GM15510 (cell line): ENCODE data around the gene GLS.

ENCODE experiments used
- POLR2A ChIP-seq: IDR thresholded peaks from 3 replicates; pipeline ENCODE4 v1.6.1; 2011; ENCODE audit warnings: borderline replicate concordance; ENCODE audit not compliant: insufficient read length; ENCODE audit errors: extremely low read depth

The GLS gene

DNA sequence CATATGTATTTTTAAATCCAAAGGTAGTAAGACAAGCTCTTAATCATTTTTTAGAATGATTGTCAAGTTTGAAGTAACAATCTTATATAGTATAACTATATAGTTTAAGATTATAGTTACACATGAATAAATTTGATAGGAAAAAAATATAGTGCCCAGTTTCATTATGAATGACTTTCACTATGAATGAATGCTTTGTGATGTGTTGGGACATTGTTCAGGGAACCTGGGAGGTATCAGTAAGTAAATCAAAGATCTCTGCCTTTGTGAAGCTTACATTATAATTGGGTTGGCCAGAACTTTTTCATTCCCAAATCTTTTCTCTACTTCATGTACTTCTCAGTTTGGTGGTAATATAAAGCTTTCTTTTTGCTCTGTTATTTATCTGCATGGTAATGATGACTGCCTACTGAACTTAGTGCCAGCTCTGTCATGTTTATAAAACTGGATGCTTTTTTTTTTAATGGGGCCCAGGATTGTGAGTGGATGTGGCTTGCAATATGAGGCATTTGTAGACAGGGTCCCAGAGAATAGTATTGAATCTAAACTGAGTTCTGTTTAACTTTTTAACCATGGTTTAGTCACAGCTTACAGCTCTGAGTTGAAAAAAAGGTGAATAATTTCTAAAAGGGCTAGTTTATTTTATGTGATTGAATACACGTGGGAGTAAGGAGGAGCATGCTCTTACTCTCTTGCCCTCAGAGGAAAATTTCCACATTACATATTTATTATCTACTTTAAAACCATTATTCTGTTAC, 23.3 kb downstream of the GLS start:
- no peak for TF ChIP-seq POLR2A

GRCh38 chr2:190904640-190905261, 24.1 kb downstream of the GLS start:
- no peak for TF ChIP-seq POLR2A

DNA sequence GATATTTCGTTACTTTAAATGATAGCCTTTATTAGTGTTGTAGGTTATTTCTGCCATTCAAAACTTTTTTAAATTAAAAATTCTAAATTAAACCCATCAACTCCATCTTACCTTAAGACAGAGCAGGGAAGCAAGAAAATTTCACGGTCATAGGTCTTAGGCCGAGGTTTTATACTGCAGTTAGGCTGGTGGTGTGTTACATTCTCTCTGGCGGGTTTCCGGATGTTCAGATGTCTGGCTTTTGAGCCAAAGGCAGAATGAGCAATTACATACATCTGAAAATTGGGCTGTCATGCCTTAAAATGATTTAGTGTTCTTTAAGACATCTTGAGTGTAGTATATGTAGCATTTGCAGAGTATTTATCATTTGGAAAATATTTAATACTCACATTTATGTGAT, 27.9 kb downstream of the GLS start:
- TF ChIP-seq POLR2A, result no peak

DNA sequence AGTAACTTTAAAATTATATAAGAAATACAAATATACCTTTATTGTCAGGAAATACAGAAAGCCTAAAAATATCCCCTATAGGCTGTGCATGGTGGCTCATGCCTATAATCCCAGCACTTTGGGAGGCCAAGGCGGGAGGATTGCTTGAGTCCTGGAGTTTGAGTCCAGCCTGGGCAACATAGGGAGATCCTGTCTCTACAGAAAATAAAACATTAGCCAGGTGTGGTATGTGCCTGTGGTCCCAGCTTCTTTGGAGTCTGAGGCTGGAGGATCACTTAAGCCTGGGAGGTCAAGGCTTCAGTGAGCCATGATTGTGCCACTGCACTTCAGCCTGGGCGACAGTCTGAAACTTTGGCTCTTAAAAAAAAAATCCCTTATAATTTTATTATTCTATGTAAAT, 29.1 kb downstream of the GLS start:
- TF ChIP-seq POLR2A, result no peak

- TF ChIP-seq POLR2A, result no peak
Observed at GRCh38 chr2:190910341-190911136, 29.9 kb downstream of the GLS start.

GRCh38 chr2:190911813-190912212, 31.2 kb downstream of the GLS start:
- no peak for TF ChIP-seq POLR2A

DNA sequence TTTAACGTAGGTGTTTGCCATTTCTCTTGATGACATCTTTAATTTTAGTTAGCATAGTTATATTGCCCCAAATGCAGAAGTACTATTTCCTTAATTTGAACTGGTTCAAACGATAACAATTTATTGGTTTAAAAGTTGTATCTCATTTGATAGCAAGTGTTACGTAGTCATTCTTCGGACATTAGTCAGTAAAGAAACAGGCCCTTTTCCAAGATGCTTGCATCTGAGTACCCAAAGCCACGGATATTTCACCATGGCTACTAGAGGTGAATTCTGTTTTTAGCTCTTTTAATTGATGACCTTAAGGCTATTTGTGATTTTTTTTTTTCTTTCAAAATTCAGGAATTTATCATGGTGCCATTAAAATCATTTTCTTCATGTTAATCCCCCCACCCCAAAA, 32.1 kb downstream of the GLS start:
- no peak for TF ChIP-seq POLR2A

DNA sequence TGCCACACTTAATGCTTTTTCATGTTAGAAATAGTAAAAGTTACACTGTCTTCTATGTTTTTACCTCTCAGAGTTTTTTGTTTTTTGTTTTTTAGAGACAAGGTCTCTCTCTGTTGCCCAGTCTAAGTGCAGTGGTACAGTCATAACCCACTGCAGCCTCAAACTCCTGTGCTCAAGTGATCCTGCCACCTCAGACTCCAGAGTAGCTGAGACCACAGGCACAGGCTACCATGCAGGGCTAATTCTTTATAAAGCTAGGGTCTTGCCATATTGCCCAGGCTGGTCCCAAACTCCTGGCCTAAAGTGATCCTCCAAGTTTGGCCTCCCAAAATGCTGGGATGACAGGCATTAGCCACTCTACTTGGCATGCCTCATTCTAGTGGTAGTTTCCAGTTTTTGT, 33.1 kb downstream of the GLS start:
- TF ChIP-seq POLR2A, result no peak

DNA sequence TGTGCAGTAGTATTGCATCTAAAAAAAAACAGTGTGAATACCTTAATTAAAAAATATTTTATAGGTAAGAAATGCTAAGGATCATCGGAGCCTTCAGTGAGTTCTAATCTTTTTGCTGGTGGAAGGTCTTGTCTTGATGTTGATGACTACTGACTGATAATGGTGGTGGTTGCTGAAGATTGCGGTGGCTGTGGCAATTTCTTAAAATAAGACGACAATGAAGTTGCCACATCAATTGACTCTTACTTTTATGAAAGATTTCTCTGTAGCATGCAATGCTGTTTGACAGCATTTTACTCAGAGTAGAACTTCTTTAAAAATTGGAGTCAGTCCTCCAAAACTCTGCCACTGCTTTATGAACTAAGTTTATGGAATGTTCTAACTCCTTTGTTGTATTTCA, 36.2 kb downstream of the GLS start:
- TF ChIP-seq POLR2A, result no peak

DNA sequence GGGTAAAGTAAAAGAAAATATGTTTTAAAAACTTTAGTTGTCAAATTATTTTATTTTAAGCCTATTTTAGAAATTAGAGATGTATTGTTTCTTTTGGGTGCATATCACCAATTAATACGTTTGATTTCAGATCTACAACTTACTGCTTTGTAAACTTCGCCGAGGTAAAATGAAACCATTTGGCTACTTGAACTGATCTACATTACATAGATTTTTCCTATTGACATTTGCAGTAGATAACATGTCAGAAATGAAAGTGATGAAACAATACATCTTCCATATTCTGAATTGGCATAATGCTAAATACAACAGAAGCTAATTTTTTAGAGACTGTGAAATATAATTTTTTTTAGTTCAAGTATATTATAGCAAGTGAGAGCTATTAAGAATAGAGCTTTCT, 39.5 kb downstream of the GLS start:
- TF ChIP-seq POLR2A, result no peak

DNA sequence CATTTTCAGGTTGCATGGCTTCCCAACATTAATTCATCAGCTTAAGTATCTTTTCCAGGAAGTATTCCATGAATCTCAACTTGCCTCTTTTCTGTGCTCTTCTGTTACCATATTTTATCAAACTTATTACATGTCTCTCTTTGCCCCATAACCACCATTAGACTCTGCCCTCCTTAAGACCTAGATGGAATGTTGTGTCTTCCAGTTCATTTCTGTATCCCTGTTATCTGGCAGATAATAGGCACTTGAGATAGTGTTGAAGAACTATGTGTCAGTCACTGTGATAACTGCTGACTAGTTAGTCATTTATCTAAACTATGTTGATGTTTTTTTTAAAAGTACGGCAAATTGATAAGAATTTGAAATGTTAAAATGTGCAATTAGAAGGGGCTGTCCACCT, 41.8 kb downstream of the GLS start:
- no peak for TF ChIP-seq POLR2A

DNA sequence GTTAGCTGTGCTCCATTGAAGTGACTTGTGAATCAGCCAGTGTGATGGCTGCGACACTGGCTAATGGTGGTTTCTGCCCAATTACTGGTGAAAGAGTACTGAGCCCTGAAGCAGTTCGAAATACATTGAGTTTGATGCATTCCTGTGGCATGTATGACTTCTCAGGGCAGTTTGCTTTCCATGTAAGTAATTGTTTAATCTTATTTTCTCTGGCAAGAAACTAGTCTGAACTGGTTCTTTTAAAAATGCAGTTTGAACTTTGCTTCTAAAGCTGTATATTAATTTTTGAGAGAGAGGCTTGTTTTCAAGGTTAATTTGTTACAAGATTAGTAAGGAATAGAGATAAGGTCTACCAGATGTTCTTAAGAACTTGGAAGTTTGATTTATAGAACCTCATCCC, 46.7 kb downstream of the GLS start:
- TF ChIP-seq POLR2A, result no peak

- TF ChIP-seq POLR2A, result no peak
Observed at GRCh38 chr2:190929919-190930318, 49.3 kb downstream of the GLS start.

DNA sequence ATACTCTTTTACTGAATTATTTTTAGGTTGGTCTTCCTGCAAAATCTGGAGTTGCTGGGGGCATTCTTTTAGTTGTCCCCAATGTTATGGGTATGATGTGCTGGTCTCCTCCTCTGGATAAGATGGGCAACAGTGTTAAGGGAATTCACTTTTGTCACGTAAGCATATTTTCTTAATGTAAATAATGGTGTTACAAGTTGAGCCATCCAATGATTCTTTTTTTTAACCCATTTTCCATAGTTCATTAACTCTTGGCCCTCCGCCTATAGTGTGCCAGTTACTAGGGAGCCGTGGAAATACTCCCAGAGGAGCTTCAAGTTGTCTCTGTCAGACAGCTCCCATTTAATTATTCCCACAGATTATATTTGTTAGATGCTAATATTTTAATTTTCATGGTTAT, 49.8 kb downstream of the GLS start:
- TF ChIP-seq POLR2A, result no peak

DNA sequence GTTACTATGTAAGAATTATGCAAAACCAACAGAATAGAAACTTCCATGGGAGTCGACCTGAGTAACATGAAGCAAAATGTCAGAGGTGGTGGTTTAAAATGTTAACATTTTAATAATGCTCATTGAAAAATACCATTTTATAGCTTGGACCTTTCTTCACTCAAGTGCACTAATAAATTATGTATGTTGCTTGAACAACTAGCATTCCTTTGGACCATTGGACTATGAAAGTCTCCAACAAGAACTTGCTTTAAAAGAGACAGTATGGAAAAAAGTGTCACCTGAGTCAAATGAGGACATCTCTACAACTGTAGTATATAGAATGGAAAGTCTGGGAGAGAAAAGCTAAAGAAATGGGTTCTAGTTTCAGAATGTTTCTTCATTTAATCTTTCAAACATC, 51.9 kb downstream of the GLS start:
- TF ChIP-seq POLR2A, result no peak

- no peak for TF ChIP-seq POLR2A
Observed at GRCh38 chr2:190933361-190933760, 52.7 kb downstream of the GLS start.
